ENCODE results near the gene ZBTB16.

ZBTB16 gene

DNA sequence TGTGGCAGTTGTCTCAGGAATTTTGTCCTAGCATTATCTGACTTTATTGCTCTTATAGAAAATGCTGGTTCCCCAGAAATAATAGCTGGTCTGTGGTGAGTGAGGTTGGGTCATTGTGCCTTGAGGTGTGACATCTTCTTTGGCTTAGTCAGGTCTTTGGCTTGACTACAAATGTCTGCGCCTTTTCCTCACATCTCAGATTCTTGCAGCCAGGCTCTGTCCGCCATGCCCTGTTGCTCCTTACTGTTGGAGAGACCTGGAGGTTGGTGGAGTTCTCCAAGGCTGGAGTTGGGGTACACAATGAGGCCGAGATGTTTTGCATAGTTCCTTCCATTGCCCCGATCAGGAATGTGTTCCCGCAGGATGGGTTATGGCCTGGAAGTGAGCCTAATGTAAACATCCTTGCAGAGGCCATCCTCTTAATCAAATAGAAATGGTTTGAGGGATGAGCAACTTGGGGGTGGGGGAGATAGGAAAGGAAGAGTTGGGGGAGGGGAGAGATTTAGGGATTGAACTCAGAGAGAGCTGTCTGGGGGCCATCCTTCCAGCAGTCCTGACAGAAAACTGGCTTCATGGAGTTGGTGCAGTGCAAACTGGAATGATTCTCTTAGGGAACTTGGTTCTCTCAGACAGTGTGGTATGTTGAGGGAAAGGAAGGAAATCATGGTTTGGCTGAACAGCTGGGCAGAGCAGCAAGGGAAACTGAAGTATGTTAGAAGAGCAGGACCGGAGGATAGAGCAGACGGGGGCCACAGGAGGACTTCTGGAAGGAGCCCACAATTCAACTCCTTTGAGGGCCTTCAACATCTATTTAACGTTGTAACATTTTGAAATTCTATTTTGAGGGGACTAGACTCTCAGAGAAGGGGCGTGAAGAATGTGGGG lies 49.9 kb downstream of the ZBTB16 start:
- Histone ChIP-seq H3K23ac (ENCODE audit: low read length) (no peak overlapping the region), H3K4me1 (ENCODE audit: control insufficient read depth, low read depth, low read length) (no peaks in the 10 kb centered on the region), H2BK15ac (replicated peaks; ENCODE audit: low read depth) (no peak overlapping the region), H2BK120ac (ENCODE audit: low read depth, low read length) (no peak overlapping the region), H3K4me2 (ENCODE audit: low read length) (no peak overlapping the region), H4K5ac (ENCODE audit: low read length) (no peak overlapping the region), H3K18ac (ENCODE audit: low read length) (no peak overlapping the region), H3K36me3 (ENCODE audit: control insufficient read depth, insufficient read depth, low read length) (no peaks in the 10 kb centered on the region), H3K4me3 (ENCODE audit: low read length) (no peak overlapping the region), H3K9ac (ENCODE audit: low read length) (no peak overlapping the region), H3K79me2 (ENCODE audit: control insufficient read depth, insufficient read depth, low read length) (no peaks in the 10 kb centered on the region), H4K8ac (ENCODE audit: low read depth, low read length) (no peak overlapping the region), H3K79me1 (ENCODE audit: low read length) (no peaks in the 10 kb centered on the region), H3K4ac (ENCODE audit: low read depth, low read length) (no peak overlapping the region), H3K27me3 (ENCODE audit: insufficient read depth, low read length, poor library complexity) (no peaks in the 10 kb centered on the region), H2AK5ac (ENCODE audit: low read length) (no peak overlapping the region), H3K56ac (ENCODE audit: low read length) (no peak overlapping the region), H2BK5ac (ENCODE audit: low read length) (no peak overlapping the region), H3K27ac (ENCODE audit: low read depth, low read length) (no peak overlapping the region)
- DNase-seq, result no peak
- no CpG with 5 or more reads among the region's 9 CpGs for WGBS (ENCODE audit: extremely low coverage, insufficient coverage, low lambda C conversion rate)

- H3K23ac ChIP-seq (ENCODE audit: low read length), result no peak overlapping the region
- no peak overlapping the region for H2BK120ac ChIP-seq (ENCODE audit: low read depth, low read length)
- no peak overlapping the region for H3K4me2 ChIP-seq (ENCODE audit: low read length)
- no peak overlapping the region for H3K27ac ChIP-seq (ENCODE audit: low read depth, low read length)
- no CpG with 5 or more reads among the region's 6 CpGs for WGBS (ENCODE audit: extremely low coverage, insufficient coverage, low lambda C conversion rate)
- DNase-seq, result no peak
- H4K5ac ChIP-seq (ENCODE audit: low read length), result no peak overlapping the region
- H4K8ac ChIP-seq (ENCODE audit: low read depth, low read length), result no peak overlapping the region
- no peak overlapping the region for H2AK5ac ChIP-seq (ENCODE audit: low read length)
- H3K79me1 ChIP-seq (ENCODE audit: low read length), result no peaks in the 10 kb centered on the region
- H3K4me1 ChIP-seq (ENCODE audit: control insufficient read depth, low read depth, low read length), result no peaks in the 10 kb centered on the region
- no peak overlapping the region for H3K4me3 ChIP-seq (ENCODE audit: low read length)
- no peak overlapping the region for H2BK15ac ChIP-seq (replicated peaks; ENCODE audit: low read depth)
- no peak overlapping the region for H3K56ac ChIP-seq (ENCODE audit: low read length)
- no peaks in the 10 kb centered on the region for H3K36me3 ChIP-seq (ENCODE audit: control insufficient read depth, insufficient read depth, low read length)
- no peak overlapping the region for H3K9ac ChIP-seq (ENCODE audit: low read length)
- H2BK5ac ChIP-seq (ENCODE audit: low read length), result no peak overlapping the region
- no peaks in the 10 kb centered on the region for H3K27me3 ChIP-seq (ENCODE audit: insufficient read depth, low read length, poor library complexity)
- no peak overlapping the region for H3K18ac ChIP-seq (ENCODE audit: low read length)
- no peak overlapping the region for H3K4ac ChIP-seq (ENCODE audit: low read depth, low read length)
- H3K79me2 ChIP-seq (ENCODE audit: control insufficient read depth, insufficient read depth, low read length), result no peaks in the 10 kb centered on the region
Measured at GRCh38 chr11:114110123-114110522, 50.6 kb downstream of the ZBTB16 start.

DNA sequence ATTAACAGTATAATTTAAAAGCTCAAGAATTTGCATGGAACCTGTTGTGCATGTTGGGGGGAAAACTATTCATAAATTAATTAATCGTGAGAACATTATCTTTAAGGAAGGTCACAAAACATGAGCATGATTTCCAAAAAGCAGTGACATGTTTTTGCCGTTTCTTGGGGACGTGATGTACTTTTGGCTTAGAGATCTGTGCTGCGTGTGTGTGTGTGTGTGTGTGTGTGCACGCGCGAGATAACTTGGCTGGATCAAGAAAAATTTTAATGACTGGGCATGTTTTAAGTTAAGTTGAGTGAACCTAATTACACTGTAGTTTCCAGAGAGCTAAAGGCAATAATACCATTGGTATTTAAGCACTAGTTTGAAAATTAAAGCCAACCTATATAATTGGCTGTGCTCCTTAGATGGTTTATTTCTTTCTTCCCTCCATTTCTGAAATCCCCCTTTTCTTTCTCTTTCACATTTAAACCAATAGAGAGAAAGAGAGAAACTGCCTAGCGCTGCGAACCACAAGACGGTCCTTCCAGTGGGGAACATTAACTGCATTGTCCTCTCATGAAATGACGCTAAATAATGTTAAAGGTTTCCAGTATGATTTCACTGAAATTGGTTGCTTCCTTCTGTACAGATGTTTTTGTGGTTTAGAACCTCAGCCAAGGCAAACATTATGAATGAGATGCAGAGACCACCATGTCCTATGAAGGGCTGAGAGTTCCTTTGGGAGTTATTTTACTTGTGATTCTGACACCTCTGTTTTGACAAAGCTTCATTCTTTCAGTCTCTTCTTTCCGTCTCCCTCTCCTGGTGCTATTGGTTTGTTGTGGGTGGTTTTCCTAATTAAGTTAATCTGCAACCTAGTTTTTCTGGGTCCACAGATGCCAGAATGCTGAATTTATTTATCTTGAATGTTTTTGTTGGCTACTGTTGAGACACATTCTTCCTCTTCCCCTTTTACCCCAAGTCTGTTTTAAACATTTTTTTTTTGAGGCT lies 51.7 kb downstream of the ZBTB16 start:
- Histone ChIP-seq H3K9ac (ENCODE audit: low read length) (no peak overlapping the region), H3K4ac (ENCODE audit: low read depth, low read length) (no peak overlapping the region), H3K56ac (ENCODE audit: low read length) (no peak overlapping the region), H3K27ac (ENCODE audit: low read depth, low read length) (no peak overlapping the region), H3K4me1 (ENCODE audit: control insufficient read depth, low read depth, low read length) (peaks cover 2% of the 10 kb centered on the region), H2BK120ac (ENCODE audit: low read depth, low read length) (no peak overlapping the region), H3K79me2 (ENCODE audit: control insufficient read depth, insufficient read depth, low read length) (no peaks in the 10 kb centered on the region), H3K23ac (ENCODE audit: low read length) (no peak overlapping the region), H3K36me3 (ENCODE audit: control insufficient read depth, insufficient read depth, low read length) (no peaks in the 10 kb centered on the region), H4K5ac (ENCODE audit: low read length) (no peak overlapping the region), H2AK5ac (ENCODE audit: low read length) (no peak overlapping the region), H3K4me3 (ENCODE audit: low read length) (no peak overlapping the region), H3K27me3 (ENCODE audit: insufficient read depth, low read length, poor library complexity) (no peaks in the 10 kb centered on the region), H4K8ac (ENCODE audit: low read depth, low read length) (no peak overlapping the region), H2BK5ac (ENCODE audit: low read length) (no peak overlapping the region), H3K4me2 (ENCODE audit: low read length) (no peak overlapping the region), H2BK15ac (replicated peaks; ENCODE audit: low read depth) (no peak overlapping the region), H3K79me1 (ENCODE audit: low read length) (no peaks in the 10 kb centered on the region), H3K18ac (ENCODE audit: low read length) (no peak overlapping the region)
- DNase-seq, result no peak
- WGBS (ENCODE audit: extremely low coverage, insufficient coverage, low lambda C conversion rate), result no CpG with 5 or more reads among the region's 12 CpGs

DNA sequence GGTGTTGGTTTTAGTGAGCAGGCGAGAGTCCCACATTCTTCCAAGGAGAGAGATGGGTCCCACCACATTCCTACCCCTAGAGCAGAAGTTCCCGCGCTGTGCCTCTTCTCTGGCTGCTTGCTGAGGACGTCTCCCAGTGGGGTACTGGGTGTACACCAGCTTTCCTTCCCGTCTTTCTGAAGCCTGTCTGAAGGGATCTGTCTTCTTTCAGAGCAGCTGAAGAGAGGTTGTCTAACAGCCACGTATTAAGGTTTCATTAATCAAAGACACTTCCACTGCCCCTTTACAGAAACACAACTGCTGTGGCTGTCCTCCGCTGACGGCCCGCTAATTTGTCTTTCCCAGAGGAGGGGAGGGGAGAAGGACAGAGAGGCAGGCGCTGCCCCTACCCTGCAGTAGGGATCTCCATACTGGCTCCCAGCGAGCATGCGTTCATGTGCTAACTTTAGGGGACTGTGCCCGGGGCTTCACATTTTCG lies 56.0 kb downstream of the ZBTB16 start:
- no peaks in the 10 kb centered on the region for H3K79me1 ChIP-seq (ENCODE audit: low read length)
- no peak overlapping the region for H3K27ac ChIP-seq (ENCODE audit: low read depth, low read length)
- no peak overlapping the region for H2BK5ac ChIP-seq (ENCODE audit: low read length)
- H3K18ac ChIP-seq (ENCODE audit: low read length), result no peak overlapping the region
- H2BK15ac ChIP-seq (replicated peaks; ENCODE audit: low read depth), result no peak overlapping the region
- WGBS (ENCODE audit: extremely low coverage, insufficient coverage, low lambda C conversion rate), result no CpG with 5 or more reads among the region's 14 CpGs
- H3K4me3 ChIP-seq (ENCODE audit: low read length), result no peak overlapping the region
- H3K27me3 ChIP-seq (ENCODE audit: insufficient read depth, low read length, poor library complexity), result no peaks in the 10 kb centered on the region
- peak; percentile 40 for DNase-seq
- H4K8ac ChIP-seq (ENCODE audit: low read depth, low read length), result no peak overlapping the region
- H3K79me2 ChIP-seq (ENCODE audit: control insufficient read depth, insufficient read depth, low read length), result no peaks in the 10 kb centered on the region
- no peak overlapping the region for H2AK5ac ChIP-seq (ENCODE audit: low read length)
- no peak overlapping the region for H3K9ac ChIP-seq (ENCODE audit: low read length)
- no peaks in the 10 kb centered on the region for H3K36me3 ChIP-seq (ENCODE audit: control insufficient read depth, insufficient read depth, low read length)
- no peak overlapping the region for H3K23ac ChIP-seq (ENCODE audit: low read length)
- H3K4ac ChIP-seq (ENCODE audit: low read depth, low read length), result no peak overlapping the region
- no peak overlapping the region for H4K5ac ChIP-seq (ENCODE audit: low read length)
- H3K56ac ChIP-seq (ENCODE audit: low read length), result no peak overlapping the region
- H3K4me2 ChIP-seq (ENCODE audit: low read length), result no peak overlapping the region
- H3K4me1 ChIP-seq (ENCODE audit: control insufficient read depth, low read depth, low read length), result peaks cover 2% of the 10 kb centered on the region
- no peak overlapping the region for H2BK120ac ChIP-seq (ENCODE audit: low read depth, low read length)

DNA sequence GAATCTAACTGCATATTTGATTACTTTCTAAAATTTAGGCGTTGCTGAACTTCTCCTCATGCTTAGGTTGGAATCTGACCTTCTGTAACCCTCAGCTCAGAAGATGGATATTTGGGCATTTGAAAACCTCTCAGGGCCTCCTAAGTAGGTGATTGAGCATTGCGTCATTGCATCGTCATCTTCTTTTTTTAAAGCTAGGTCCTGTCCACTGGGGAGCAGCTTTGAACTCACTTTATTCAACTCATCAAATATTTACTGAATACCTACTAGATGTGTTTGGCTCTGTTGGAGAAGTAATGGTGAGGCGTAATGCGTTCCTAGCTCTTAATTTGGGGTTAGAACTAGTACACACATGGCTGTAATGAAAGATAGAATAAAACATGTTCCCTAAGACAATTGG lies 56.8 kb downstream of the ZBTB16 start:
- H4K5ac ChIP-seq (ENCODE audit: low read length), result no peak overlapping the region
- peaks cover 2% of the 10 kb centered on the region for H3K4me1 ChIP-seq (ENCODE audit: control insufficient read depth, low read depth, low read length)
- H2BK15ac ChIP-seq (replicated peaks; ENCODE audit: low read depth), result no peak overlapping the region
- no peak overlapping the region for H3K9ac ChIP-seq (ENCODE audit: low read length)
- H3K27ac ChIP-seq (ENCODE audit: low read depth, low read length), result no peak overlapping the region
- H3K79me1 ChIP-seq (ENCODE audit: low read length), result no peaks in the 10 kb centered on the region
- no peaks in the 10 kb centered on the region for H3K36me3 ChIP-seq (ENCODE audit: control insufficient read depth, insufficient read depth, low read length)
- no peak overlapping the region for H3K56ac ChIP-seq (ENCODE audit: low read length)
- H2AK5ac ChIP-seq (ENCODE audit: low read length), result no peak overlapping the region
- H3K4me3 ChIP-seq (ENCODE audit: low read length), result no peak overlapping the region
- no peaks in the 10 kb centered on the region for H3K27me3 ChIP-seq (ENCODE audit: insufficient read depth, low read length, poor library complexity)
- DNase-seq, result no peak
- no peak overlapping the region for H3K4me2 ChIP-seq (ENCODE audit: low read length)
- H3K79me2 ChIP-seq (ENCODE audit: control insufficient read depth, insufficient read depth, low read length), result no peaks in the 10 kb centered on the region
- H2BK5ac ChIP-seq (ENCODE audit: low read length), result no peak overlapping the region
- no peak overlapping the region for H3K4ac ChIP-seq (ENCODE audit: low read depth, low read length)
- no peak overlapping the region for H2BK120ac ChIP-seq (ENCODE audit: low read depth, low read length)
- WGBS (ENCODE audit: extremely low coverage, insufficient coverage, low lambda C conversion rate), result no CpG with 5 or more reads among the region's 5 CpGs
- no peak overlapping the region for H3K23ac ChIP-seq (ENCODE audit: low read length)
- no peak overlapping the region for H4K8ac ChIP-seq (ENCODE audit: low read depth, low read length)
- H3K18ac ChIP-seq (ENCODE audit: low read length), result no peak overlapping the region
